Activated CD4-positive, alpha-beta T cell treated with anti-CD3 and anti-CD28 coated beads, Interleukin-10, Interleukin-2, amounts not matched to agents 100 ng/mL and 50 ng/mL, durations not matched to agents 16 hours and 8 hours (primary cell): ENCODE results near the gene STX5.
"Not testable (repeated sequence)": the region's sequence is repeated elsewhere in the genome, so short reads cannot be mapped to it uniquely, and the experiment has no call there.

Experiments
- DNase-seq: peaks from one replicate; pipeline ENCODE4 v3.0.0-alpha.2; 2020

The STX5 gene, protein sequence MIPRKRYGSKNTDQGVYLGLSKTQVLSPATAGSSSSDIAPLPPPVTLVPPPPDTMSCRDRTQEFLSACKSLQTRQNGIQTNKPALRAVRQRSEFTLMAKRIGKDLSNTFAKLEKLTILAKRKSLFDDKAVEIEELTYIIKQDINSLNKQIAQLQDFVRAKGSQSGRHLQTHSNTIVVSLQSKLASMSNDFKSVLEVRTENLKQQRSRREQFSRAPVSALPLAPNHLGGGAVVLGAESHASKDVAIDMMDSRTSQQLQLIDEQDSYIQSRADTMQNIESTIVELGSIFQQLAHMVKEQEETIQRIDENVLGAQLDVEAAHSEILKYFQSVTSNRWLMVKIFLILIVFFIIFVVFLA

DNA sequence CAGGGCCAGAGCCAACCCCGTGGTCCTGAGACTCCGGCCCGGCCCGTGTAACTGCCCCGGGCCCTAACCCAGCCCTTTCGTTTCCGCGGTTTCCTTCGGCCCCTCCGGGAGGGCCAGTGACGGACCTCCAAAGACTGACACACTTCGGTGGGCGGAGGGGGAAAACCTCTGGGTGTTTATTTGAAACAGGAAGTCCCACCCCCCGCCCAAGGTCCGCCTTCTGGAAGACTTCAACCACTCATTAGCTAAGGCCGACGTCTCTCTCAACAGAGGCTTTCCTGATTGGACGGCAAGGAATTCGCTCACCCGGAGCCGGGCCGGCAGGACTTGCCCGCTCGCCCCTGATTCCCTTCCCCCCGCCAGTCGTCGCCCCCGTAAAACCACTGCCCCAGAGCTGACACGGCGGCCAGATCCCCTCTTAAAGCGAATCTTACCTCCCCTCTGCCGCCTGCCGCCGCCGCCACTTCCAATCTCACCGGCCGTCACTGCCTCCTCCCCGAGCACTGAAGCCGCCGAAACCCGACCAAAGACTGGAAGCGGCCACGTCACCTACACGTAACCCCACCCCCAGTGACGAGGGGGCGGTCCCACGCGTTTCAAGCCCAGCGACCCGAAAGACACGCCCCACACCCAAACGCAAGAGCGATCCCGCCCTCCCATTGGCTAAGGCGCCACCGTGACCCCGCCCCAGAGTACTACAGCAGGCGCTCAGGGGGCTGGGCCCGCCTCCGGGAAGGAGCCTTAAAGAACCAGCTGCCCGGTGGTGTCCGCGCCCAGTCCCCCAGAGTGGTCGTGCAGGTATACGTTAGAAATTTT, at the start of gene STX5:
TSS of gene STX5 (minus strand) at position 532 of the 816 bp plus-strand sequence. CDS start 808 bp downstream, outside the sequence.
- DNase-seq, result peak; percentile 99

DNA sequence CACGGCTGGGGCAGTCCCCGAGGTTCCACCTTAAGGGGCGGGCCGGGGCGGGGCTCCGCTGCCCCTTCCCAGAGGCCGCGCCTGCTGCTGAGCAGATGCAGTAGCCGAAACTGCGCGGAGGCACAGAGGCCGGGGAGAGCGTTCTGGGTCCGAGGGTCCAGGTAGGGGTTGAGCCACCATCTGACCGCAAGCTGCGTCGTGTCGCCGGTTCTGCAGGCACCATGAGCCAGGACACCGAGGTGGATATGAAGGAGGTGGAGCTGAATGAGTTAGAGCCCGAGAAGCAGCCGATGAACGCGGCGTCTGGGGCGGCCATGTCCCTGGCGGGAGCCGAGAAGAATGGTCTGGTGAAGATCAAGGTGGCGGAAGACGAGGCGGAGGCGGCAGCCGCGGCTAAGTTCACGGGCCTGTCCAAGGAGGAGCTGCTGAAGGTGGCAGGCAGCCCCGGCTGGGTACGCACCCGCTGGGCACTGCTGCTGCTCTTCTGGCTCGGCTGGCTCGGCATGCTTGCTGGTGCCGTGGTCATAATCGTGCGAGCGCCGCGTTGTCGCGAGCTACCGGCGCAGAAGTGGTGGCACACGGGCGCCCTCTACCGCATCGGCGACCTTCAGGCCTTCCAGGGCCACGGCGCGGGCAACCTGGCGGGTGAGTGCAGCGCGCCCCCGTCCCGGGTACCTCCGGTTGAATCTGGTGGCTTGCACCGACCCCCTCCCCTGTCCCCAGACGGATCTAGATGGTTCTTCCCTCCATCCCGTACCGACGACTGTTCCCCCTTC, 49.1 kb upstream of the STX5 start, which contains the start of gene SLC3A2:
TSS of gene SLC3A2 (plus strand) at position 94 of the 776 bp plus-strand sequence. CDS start at position 222, 128 bp downstream.
- peak; percentile 95 for DNase-seq

DNA sequence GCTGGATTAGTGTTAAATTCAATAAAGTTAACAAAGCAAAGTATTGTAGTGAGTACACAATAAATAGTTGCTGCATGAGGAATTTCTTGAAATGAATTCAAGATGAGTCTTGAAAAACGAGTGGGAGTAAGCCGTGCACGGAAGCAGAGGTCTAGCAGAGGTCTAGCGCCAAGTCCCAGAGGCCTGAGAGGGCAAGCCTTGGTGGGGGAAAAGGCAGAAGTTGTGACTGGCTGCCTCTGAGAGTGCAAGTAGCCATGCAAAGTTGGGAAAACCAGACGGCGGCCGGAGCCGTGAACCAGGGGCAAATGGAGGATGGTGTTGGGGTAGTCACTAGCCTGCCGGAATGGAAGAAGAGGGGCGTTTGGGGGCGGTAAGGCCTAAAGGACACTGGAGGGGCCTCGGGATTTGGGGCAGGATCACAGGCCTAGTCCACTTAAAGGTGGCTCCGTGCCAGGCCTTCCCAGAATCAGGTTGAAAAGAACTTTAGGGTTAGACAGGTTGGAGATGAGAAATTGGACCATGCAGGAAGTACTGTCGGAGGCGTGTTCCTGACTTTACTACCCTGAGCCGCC, 48.5 kb upstream of the STX5 start:
- DNase-seq, result peak; percentile 52

- DNase-seq, result no peak
Measured at GRCh38 chr11:62879235-62879978, 47.6 kb upstream of the STX5 start.

DNA sequence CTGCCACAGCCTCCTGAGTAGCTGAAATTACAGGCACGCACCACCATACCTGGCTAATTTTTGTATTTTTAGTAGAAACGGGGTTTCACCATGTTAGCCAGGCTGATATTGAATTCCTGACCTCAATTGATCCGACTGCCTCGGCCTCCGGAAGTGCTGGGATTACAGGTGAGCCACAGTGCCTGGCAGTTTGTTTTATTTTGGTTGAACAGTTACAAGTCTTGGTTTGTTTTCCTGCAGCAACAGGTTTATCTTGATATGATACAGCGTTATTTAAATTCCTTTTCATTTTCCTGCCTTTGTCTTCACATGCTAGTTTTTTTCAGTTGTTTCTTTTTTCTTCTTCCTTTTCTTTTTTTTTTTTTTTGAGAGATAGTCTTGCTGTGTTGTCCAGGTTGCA, 44.9 kb upstream of the STX5 start:
- no peak for DNase-seq

DNA sequence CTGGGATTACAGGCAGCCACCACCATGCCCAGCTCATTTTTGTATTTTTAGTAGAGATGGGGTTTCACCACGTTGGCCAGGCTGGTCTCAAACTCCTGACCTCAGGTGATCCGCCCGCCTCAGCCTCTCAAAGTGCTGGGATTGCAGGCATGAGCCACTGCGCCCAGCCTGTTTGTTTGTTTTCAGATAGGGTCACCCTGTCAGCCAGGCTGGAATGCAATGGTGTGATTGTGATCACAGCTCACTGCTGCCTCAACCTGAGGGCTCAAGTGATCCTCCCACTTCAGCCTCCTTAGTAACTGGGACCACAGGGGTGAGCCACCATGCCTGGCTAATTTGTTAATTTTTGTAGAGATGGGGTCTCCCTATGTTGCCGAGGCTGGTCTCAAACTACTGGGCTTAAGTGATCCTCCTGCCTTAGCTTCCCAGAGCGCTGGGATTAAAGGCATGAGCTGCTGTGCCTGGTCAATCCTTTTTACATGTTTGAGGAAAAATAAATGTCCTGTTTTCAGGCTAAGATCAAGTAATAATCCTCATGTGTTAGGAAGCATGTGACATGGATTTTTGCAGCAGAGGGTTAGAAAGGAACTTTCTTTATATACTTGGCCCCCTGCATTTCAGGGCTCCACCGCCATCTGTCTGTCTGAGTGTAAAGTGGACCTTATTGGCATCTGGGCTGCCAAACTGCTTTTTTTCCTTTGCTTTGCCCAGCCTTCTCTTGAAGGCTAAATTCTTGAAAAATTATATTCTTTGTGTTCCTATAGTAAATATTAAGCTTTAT, 44.0 kb upstream of the STX5 start:
- no peak for DNase-seq

DNA sequence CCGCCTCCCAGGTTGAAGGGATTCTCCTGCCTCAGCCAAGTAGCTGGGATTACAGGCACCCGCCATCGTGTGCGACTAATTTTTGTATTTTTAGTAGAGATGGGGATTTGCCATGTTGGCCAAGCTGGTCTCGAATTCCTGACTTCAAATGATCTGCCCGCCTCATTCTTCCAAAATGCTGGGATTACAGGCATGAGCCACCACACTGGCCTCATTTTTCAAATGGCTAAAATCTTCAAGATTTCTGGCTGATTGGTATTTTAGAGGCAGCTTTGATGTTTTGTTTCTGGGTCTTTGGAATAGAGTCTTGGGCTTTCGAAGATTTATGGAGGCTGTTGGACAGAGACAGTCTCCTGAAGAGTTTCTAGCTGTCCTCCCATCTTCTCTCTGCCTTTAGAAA, 43.0 kb upstream of the STX5 start:
- no peak for DNase-seq

GRCh38 chr11:62865635-62866034, 33.8 kb upstream of the STX5 start:
- no peak for DNase-seq

DNA sequence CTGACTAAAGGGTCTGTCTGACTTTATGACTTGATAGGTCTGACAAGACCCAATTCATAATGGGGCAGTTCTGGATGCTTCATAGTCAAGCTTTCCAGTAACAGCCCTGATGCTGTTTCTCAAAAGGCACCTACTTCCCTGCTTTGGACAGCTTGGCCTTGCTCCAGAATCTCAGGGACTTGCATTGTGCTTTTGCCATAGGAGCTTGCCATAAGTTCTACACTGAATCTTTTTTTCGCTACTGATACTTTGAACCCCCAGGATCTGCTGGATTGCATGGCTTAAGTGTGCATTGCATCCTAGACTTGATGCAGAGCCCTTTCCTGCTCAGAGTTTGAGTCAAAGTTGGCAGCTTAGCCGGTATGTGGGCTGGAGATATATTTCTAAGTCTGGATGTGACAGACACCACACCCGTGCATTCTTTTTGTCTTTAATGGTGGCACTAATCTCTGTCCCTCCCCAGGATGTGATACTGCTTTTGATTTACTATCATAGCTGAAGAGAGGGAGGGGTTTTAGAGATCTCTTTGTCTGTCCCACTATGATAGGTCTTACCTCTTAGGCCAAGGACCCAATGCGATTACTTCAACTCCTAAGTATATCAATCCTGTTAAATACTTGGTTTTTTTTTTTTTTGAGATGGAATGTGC, 32.0 kb upstream of the STX5 start:
- DNase-seq, result no peak

DNA sequence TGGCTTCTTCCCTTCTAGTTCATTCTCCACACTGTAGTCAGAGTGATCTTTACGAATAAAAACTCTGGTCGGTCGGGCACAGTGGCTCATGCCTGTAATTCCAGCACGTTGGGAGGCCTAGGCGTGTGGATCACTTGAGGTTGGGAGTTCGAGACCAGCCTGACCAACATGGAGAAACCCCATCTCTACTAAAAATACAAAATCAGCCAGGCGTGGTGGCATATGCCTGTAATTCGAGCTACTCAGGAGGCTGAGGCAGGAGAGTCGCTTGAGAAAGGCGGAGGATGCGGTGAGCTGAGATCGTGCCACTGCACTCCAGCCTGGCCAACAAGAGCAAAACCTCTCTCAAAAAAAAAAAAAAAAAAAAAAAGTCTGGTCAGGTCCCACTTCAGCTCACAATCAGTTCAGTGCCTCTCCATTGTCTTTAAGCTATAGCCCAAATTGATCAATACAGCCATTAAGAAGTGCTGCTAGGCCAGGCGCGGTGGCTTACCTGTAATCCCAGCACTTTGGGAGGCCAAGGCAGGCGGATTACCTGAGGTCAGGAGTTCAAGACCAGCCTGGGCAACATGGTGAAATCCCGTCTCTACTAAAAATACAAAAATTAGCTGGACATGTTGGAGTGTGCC, 29.8 kb upstream of the STX5 start:
- DNase-seq, result not testable (repeated sequence)

GRCh38 chr11:62860835-62861563, 29.1 kb upstream of the STX5 start:
- peak; percentile 75 for DNase-seq

- DNase-seq, result not testable (repeated sequence)
Measured at GRCh38 chr11:62859281-62859703, 27.4 kb upstream of the STX5 start.

DNA sequence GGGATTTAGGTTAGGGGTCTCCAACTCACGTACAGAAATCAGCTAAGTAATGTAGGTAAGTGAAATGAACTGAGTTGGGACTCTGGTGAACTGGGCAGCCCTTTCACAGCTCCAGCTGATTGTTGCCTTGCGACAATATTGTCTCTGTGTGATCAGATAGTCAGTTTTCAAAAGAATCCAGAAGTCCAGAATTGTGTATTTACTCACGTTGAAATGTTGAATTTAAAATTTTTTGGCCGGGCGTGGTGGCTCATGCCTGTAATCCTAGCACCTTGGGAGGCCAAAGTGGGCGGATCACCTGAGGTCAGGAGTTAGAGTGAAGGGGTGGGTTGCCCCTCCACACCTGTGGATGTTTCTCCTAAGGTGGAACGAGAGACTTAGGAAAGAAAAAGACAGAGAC, 26.4 kb upstream of the STX5 start:
- no peak for DNase-seq

GRCh38 chr11:62857541-62857982, 25.7 kb upstream of the STX5 start:
- no peak for DNase-seq

DNA sequence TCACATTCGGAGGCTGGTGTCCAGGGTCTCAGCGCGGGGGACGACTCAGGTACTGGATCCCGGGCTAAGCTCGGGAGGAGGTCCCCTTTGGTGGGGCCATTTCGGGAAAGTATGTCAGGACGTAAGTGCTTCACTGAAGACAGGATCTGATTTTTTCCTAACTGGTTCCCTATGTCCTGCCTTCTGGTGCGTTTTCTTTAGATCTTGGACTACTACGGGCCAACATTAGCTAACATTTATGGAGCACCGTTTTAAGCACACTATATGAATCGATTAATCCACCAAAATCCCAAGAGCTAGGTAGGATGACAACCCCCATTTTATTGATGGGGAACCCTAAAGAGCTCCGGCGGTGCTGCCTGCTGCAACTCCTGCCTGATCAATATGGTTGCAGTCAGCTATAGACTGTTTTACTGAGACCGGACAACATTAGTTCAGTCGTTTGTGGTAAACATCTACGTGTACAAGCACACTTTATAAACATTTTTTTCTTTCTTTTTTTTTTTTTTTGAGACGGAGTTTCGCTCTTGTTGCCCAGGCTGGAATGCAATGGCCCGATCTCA, 24.6 kb upstream of the STX5 start:
- DNase-seq, result peak; percentile 32

DNA sequence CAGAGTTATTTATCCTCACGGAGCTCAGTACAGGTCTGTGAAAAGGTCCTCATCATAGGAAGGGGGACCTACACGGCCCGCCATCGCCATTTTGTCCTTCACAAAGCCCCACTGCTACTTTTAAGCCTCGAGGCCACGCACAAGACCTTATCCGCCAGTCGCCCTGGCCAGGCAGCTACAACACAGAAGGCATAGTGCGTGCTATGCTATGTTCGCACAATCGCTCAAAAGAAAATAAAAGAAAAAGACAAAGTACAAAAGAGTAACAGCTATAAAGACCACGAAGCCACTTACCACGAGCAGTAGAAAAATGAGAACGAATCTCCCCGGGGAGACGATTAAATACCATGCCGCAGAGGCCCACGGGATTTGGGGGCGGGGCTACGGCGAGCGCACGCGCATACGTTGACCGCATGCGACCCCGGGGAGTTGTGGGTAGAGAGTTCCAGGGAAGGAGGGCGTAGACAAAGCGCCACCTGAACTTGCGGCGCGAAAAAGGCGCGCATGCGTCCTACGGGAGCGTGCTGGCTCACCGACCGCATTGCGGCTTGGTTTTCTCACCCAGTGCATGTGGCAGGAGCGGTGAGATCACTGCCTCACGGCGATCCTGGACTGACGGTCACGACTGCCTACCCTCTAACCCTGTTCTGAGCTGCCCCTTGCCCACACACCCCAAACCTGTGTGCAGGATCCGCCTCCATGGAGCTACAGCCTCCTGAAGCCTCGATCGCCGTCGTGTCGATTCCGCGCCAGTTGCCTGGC, 23.9 kb upstream of the STX5 start:
- peak; percentile 100 for DNase-seq

DNA sequence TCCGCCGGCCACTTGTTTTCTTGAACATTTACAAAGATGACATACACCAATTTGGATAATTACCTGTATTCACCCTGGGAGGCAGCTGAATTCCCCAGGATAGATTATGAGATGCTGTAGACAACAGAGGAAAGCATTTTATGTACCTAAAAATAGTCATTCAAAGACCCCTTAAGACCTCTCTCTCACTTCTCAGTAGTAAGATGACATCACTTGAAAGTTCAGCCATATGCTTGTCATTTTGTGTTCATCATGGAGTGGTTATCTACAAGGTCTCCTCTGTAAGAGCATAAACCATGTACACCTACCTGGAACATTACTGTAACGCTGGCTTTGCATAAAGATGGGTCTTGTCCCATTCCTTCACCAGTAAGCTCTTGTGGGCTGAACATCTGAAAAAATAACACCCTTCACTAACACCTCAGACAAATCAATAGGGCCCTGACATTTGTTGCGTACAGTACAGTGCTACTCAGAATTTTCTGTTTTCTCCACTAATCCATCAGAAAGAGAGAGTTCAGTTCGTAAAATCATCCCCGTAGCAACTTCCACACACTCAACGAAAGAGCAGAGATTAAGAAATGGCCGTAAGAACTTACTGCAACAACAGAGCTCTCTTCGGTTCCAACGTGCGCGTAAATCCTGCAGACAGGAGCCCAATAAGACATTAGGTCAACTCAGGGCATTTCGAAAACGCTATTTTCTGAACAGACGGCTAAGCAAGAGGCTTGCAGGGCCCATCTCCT, 23.1 kb upstream of the STX5 start:
- peak; percentile 54 for DNase-seq
